Activated T-helper 1 cell treated with Interleukin-2 at 50 U/mL for 16 hours (primary cell): ENCODE results near the gene CDK2.

Source experiments
- DNase-seq: peaks from one replicate; pipeline ENCODE4 v3.0.0-alpha.2; 2020; ENCODE audit warnings: low read depth

The CDK2 gene

DNA sequence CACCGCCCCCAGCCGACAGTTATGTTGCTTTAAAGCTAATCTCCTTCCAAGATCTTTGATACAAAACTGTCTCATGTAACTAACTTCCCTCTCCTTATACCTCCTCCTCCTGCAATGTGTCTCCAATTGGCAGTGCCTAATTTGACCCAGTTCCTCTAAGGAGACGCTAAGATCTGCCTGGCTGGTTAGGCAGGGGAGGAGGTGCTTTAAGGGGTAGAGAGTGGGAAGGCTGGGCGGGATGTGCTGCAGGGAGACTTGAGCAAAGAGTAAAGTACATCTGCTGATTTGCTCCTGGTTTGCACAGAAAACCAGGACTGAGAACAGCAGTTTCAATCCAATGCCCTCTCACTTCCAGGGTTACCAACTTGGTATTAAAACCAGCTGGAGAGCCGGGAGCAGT is 46.9 kb downstream of the CDK2 start:
- DNase-seq: no peak

DNA sequence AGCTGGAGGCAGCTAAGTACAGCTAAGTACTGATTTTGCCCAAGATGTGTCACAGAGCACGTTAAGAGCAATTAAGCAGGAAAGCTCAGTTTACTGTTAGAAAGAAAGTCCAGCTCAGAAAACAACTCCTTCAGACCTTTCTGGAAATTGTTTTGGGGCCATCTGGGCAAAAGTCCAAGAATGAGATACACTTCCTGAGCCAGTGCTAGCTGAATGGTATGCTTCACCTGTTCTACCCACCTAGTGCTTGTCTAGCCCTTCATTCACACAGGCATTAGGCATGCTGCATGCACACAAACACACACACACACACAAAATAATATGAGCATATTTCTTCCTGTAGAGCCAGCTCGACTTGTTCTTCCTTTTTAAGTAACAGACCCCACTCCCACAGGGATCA is 47.6 kb downstream of the CDK2 start:
- DNase-seq: no peak

DNA sequence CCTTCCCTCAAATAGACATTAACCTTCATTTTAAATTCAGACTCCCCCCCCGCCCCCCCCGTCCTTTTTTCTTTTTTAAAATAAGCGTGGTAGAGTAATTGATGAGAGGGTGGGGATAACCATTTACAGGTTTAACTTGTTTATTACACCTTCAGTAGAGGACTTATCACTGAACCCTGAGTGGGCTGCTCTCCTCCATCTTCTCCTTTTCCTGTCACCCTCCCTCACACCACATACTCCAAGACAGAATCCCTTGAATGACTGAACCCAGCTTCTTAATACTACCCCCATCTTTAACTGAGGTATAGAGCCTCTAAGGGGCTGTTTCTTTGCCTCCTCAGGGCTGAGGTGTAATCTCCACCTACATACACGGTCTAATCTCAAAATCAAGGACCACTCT is 50.6 kb downstream of the CDK2 start:
- DNase-seq: no peak

DNA sequence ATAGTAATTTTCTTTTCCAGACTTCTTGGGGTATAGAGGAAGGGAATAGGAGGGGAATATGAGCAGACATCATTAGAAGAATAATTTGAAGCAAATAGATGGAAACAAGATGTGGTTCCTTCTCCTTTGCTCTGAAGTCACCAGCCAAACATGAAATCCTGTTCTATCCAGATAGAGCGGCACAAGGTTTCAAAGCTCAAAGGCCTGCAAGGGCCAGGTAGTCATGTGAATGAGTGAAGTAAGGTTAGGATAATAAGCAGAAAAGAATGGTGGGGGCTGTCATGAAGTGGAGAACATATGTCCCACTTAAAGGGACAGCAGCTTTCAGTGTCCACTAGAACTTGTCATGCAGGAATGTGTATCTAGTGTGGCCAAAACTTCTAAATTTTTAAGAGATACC is 51.7 kb downstream of the CDK2 start:
- DNase-seq: no peak

DNA sequence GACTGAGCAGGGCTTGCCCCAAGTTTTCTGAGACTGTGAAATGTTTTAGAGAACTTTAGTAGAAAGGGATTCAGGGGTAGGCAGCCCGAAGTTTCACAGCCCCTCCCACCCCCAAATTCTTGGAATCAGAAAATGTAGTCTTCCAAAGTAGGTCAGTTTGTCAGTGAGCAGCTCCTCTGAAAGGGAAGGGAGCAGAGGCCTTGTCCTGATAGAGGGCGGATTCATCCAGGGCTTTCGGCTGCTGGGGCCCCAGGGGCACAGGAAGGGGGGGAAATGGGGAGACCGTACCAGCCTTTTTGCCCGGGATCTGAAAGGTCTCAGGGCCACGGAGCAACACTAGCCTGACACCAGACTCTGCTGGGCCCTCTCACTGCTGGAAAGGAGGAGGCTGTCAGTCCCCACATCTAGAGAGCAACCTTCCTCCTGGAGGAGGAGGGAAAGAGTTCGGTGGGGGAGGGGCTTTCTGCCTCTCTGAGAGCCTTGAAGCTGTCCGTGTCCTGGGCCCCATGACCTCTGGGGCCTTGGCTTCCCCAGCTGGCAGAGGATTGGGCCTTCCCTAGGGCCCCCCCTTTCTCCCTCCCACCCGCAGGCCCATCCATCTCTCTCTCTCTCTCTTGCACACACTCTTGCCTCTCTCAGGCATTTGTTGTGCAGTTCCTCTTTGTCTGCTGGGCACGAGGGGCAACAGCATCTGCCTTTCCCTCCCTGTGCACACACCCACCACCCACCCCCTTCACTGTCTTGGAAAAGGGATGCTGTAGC is 54.0 kb downstream of the CDK2 start, which contains the start of gene IKZF4:
TSS of gene IKZF4 (plus strand) at position 621 of the 762 bp plus-strand sequence. CDS start 451 bp downstream, outside the sequence.
- no peak for DNase-seq

DNA sequence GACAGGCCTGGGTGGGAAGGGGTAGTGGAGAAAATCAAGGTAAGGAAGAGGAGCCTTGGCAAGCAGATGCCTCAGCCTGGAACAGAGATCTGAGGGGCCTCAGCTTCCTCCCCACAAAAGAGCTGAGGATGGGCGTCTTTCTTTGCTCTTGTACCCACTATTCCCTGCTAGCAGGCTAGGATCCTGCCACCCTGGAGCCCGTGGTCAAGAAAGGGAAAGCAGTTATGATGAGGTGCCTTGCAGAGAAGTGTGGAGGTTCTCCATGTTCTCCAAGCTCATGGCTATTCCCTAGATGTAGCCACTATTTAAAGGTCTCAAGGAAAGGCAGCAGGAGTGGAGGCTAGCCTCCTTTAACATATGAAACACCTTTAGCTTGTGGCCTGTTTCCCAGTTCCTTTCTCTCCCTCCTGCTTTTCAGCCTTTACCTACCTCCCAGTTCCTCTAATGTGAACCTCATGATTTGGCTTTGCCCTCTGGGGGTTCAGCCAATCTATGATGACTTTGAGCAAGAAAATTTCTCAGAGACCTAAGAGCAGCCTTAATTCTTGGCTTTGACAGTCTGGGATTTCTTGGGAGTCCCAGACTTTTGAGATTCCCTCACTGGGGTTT is 55.4 kb downstream of the CDK2 start:
- no peak for DNase-seq
